K562 (cell line): ENCODE data around the gene TOR1B. TPM values are rescaled to one million over a fixed set of nuclear protein-coding genes. Genes with fewer than 3 reads are reported as not detected.

Source experiments
- ATAC-seq: fragments of 200-7000 bp; cut with Tn5 transposase; 3 replicates; pipeline ENCODE4 v1.9.1; 2020; ENCODE audit warnings: moderate library complexity
- BruUV-seq: library from RNA; stranded (reverse); fragments of 400-500 nt; replicated peaks from 2 replicates; lab custom pipeline; 2021; lab: Mats Ljungman, UMichigan
- CTCF ChIA-PET: fragments of 300-600 bp; formaldehyde crosslinking; extraction: SDS; loops from one replicate; lab custom pipeline; 2021; ENCODE audit warnings: low intra/inter-chr PET ratio; lab: Yijun Ruan, JAX
- POLR2A ChIA-PET: fragments of 300-600, 350-650 bp; sonication (Branson Sonifier 250); formaldehyde crosslinking; extraction: SDS; loops from one replicate; lab custom pipeline; 2021; ENCODE audit warnings: antibody characterized with exemption, inconsistent platforms; lab: Yijun Ruan, JAX
- DNase-seq, 4 experiments: peaks; one replicate each; pipeline versions ENCODE4 v3.0.0 to v3.0.0-alpha.2; 2011 to 2018; ENCODE audit warnings: low spot score in 3 of 4, mixed read lengths in 3 of 4; ENCODE audit errors: extremely low read depth in 1 of 4
- FAIRE-seq: peaks from 2 replicates; lab custom pipeline; 2011; peaks lifted over from hg19 to GRCh38; lab: Jason Lieb, UNC
- H2AFZ ChIP-seq: 2 replicates; pipeline ENCODE4 v1.6.0; 2011; ENCODE audit warnings: low read depth, low read length, control low read depth, inconsistent platforms
- H3K27ac ChIP-seq: fragments of 200-600 bp; 3 replicates; pipeline ENCODE4 v1.8.0; 2011; ENCODE audit warnings: low read depth, mild to moderate bottlenecking, control low read depth, inconsistent platforms, low read length, moderate library complexity, mixed read lengths; ENCODE audit errors: extremely low read depth
- H3K27me3 ChIP-seq, 2 experiments: fragments of 300-600 bp in 1 of 2; 2 replicates in 1 of 2; 3 replicates in 1 of 2; pipeline versions ENCODE4 v1.6.0 to v1.8.0; 2011; ENCODE audit warnings: inconsistent platforms in 2 of 2, low read length in 2 of 2, mild to moderate bottlenecking in 1 of 2, mixed read lengths in 1 of 2, moderate library complexity in 1 of 2; ENCODE audit not compliant: control insufficient read depth in 2 of 2, insufficient read depth in 2 of 2
- H3K36me3 ChIP-seq: fragments of 300-600 bp; 3 replicates; pipeline ENCODE4 v1.8.0; 2011; ENCODE audit warnings: mild to moderate bottlenecking, low read length, inconsistent platforms; ENCODE audit not compliant: control insufficient read depth, insufficient read depth
- H3K4me1 ChIP-seq, 2 experiments: fragments of 200-600 bp in 1 of 2; replicated peaks in 1 of 2; 2 replicates in 1 of 2; 3 replicates in 1 of 2; pipeline versions ENCODE4 v1.5.1 to v1.8.0; 2011; ENCODE audit warnings: inconsistent platforms in 2 of 2, low read length in 2 of 2, mild to moderate bottlenecking in 1 of 2, mixed read lengths in 1 of 2, moderate library complexity in 1 of 2; ENCODE audit not compliant: control insufficient read depth in 2 of 2, insufficient read depth in 2 of 2
- H3K4me2 ChIP-seq: 2 replicates; pipeline ENCODE4 v1.6.1; 2011; ENCODE audit warnings: low read length, control low read depth, inconsistent platforms, mixed read lengths; ENCODE audit not compliant: insufficient read depth
- H3K4me3 ChIP-seq: fragments of 200-600 bp; sonication (generic), shearing (Covaris generic); 2 replicates; pipeline ENCODE4 v1.5.1; 2016; ENCODE audit warnings: control low read depth, inconsistent platforms
- H3K79me2 ChIP-seq: fragments of 200-600 bp; 3 replicates; pipeline ENCODE4 v1.8.0; 2011; ENCODE audit warnings: low read length, inconsistent platforms; ENCODE audit not compliant: control insufficient read depth, insufficient read depth
- H3K9ac ChIP-seq, 2 experiments: 2 replicates each; pipeline versions ENCODE4 v1.6.0 to v1.6.1; 2011; ENCODE audit warnings: low read depth in 2 of 2, low read length in 2 of 2, control low read depth in 1 of 2, inconsistent platforms in 1 of 2, mild to moderate bottlenecking in 1 of 2, mixed read lengths in 1 of 2; ENCODE audit not compliant: insufficient read depth in 1 of 2
- H3K9me1 ChIP-seq: one replicate; pipeline ENCODE4 v1.6.0; 2011; ENCODE audit warnings: inconsistent platforms, mild to moderate bottlenecking, low read length, moderate library complexity; ENCODE audit not compliant: control insufficient read depth, insufficient read depth
- H3K9me3 ChIP-seq: replicated peaks from 2 replicates; pipeline ENCODE4 v1.5.1; 2011; ENCODE audit warnings: low read depth, low read length, inconsistent platforms; ENCODE audit not compliant: control insufficient read depth, insufficient read depth
- H4K20me1 ChIP-seq: replicated peaks from 2 replicates; pipeline ENCODE4 v1.6.1; 2011; ENCODE audit warnings: low read length, inconsistent platforms, mixed read lengths; ENCODE audit not compliant: control insufficient read depth, insufficient read depth
- CBFB ChIP-seq: sonication (generic); formaldehyde crosslinking; IDR thresholded peaks from 2 replicates; pipeline ENCODE4 v1.4.0; 2020; ENCODE audit warnings: mild to moderate bottlenecking, missing genetic modification reagents
- ERF ChIP-seq: fragments of 450-650 bp; formaldehyde crosslinking; IDR thresholded peaks from 2 replicates; pipeline ENCODE4 v1.4.0; 2020; ENCODE audit warnings: mild to moderate bottlenecking, mixed read lengths
- HNRNPLL ChIP-seq: fragments of 200-400 bp; formaldehyde crosslinking; IDR thresholded peaks from 2 replicates; pipeline ENCODE4 v1.6.1; 2017; ENCODE audit warnings: low read length, low read depth, mild to moderate bottlenecking; ENCODE audit not compliant: poor library complexity, severe bottlenecking
- HSF4 ChIP-seq: fragments of 250-450 bp; sonication (Bioruptor Pico); IDR thresholded peaks from 2 replicates; pipeline ENCODE4 v2.1.2; 2022; ENCODE audit warnings: mild to moderate bottlenecking, moderate library complexity, borderline replicate concordance
- MIER1 ChIP-seq: fragments of 450-650 bp; IDR thresholded peaks from 2 replicates; pipeline ENCODE4 v1.6.1; 2016; ENCODE audit warnings: antibody characterized with exemption, mild to moderate bottlenecking, low read depth
- MYC ChIP-seq, 2 experiments: fragments of 250-450 bp in 1 of 2; sonication (Bioruptor Pico) in 1 of 2; IDR thresholded peaks; 2 replicates each; pipeline versions ENCODE4 v1.5.1 to v1.6.1; 2012 to 2021; ENCODE audit warnings: low read depth in 2 of 2, borderline replicate concordance in 1 of 2, improper control_type of control experiment in 1 of 2, low read length in 1 of 2, mild to moderate bottlenecking in 1 of 2, moderate library complexity in 1 of 2
- NBN ChIP-seq: fragments of 450-650 bp; IDR thresholded peaks from 2 replicates; pipeline ENCODE4 v1.6.1; 2016; ENCODE audit warnings: low read depth, mild to moderate bottlenecking
- NFRKB ChIP-seq: fragments of 450-650 bp; IDR thresholded peaks from 2 replicates; pipeline ENCODE4 v1.6.1; 2016; ENCODE audit warnings: low read depth
- PURB ChIP-seq: sonication (generic); formaldehyde crosslinking; IDR thresholded peaks from 2 replicates; pipeline ENCODE4 v1.9.0; 2021; ENCODE audit warnings: low read depth, mild to moderate bottlenecking, missing genetic modification reagents
- STAG1 ChIP-seq: sonication (generic); formaldehyde crosslinking; IDR thresholded peaks from 2 replicates; pipeline ENCODE4 v1.5.0; 2020; ENCODE audit warnings: missing genetic modification reagents, borderline replicate concordance
- TRIM28 ChIP-seq: fragments of 450-650 bp; IDR thresholded peaks from 2 replicates; pipeline ENCODE4 v1.6.1; 2017
- ZBTB7A ChIP-seq: IDR thresholded peaks from 2 replicates; pipeline ENCODE4 v1.6.1; 2011; ENCODE audit warnings: low read depth, mild to moderate bottlenecking, low read length, moderate library complexity, borderline replicate concordance; ENCODE audit not compliant: control insufficient read depth
- WGBS: fragments of 100-300 bp; shearing (Covaris generic); methylation state at CpG from one replicate; pipeline ENCODE4 v1.1.6; 2016; ENCODE audit warnings: low coverage, mixed read lengths; ENCODE audit not compliant: insufficient coverage; ENCODE audit errors: missing lambda C conversion rate; 5-methylcytosine and 5-hydroxymethylcytosine counted together
- in situ Hi-C: fragments of 300-500 bp; cut with MboI; formaldehyde crosslinking; loops from 4 replicates; pipeline ENCODE4 v1.15.0; 2018; ENCODE audit warnings: inconsistent platforms, mixed read lengths
- intact Hi-C: fragments of 100-400 bp; cut with micrococcal nuclease; formaldehyde crosslinking; loops from 2 replicates; pipeline ENCODE4 v1.14.2; 2022
- polyA plus RNA-seq, 8 experiments: library from polyadenylated mRNA; depleted of rRNA in 4 of 8; stranded (reverse) in 5 of 8; unstranded in 3 of 8; fragments of >200 nt; fragmentation: Nextera tagmentation in 2 of 8; fragmentation: Illumina TruSeq in 1 of 8; extraction: Ambion mirVana in 2 of 8; extraction: Trizol in 1 of 8; gene quantifications; 2 replicates each; pipeline versions ENCODE4 v1.2.1 to v1.2.3, GENCODE V29; 2011 to 2014; ENCODE audit warnings: inconsistent platforms in 1 of 8, missing spikeins in 1 of 8
- total RNA-seq, 7 experiments: library from RNA; depleted of rRNA in 6 of 7; stranded (reverse); fragments of >200 nt in 6 of 7; fragmentation: Illumina TruSeq in 2 of 7; extraction: Trizol in 2 of 7; gene quantifications; 2 replicates each; pipeline versions ENCODE4 v1.2.1 to v1.2.3, GENCODE V29; 2011 to 2021; ENCODE audit warnings: low replicate concordance in 1 of 7
- TF ChIP-seq, protein P1 (sequence below): fragments of 250-450 bp; sonication (Bioruptor Pico); IDR thresholded peaks from 2 replicates; pipeline ENCODE4 v1.8.0; 2022; ENCODE audit warnings: inconsistent platforms, mild to moderate bottlenecking, moderate library complexity, borderline replicate concordance
- TF ChIP-seq, protein P2 (sequence below): fragments of 250-450 bp; sonication (Bioruptor Pico); IDR thresholded peaks from 2 replicates; pipeline ENCODE4 v1.9.0; 2021; ENCODE audit warnings: mild to moderate bottlenecking
- TF ChIP-seq, protein P3 (sequence below): fragments of 450-650 bp; formaldehyde crosslinking; IDR thresholded peaks from 2 replicates; pipeline ENCODE4 v1.4.0; 2020; ENCODE audit warnings: mild to moderate bottlenecking, moderate library complexity

The TOR1B gene
- total and polyA plus RNA-seq, 9 of the 15 experiments (the other 6 are each of a cell fraction or from before 2014, with no cell fraction given) = 4.2 to 36.5 (median 24.6) TPM

DNA sequence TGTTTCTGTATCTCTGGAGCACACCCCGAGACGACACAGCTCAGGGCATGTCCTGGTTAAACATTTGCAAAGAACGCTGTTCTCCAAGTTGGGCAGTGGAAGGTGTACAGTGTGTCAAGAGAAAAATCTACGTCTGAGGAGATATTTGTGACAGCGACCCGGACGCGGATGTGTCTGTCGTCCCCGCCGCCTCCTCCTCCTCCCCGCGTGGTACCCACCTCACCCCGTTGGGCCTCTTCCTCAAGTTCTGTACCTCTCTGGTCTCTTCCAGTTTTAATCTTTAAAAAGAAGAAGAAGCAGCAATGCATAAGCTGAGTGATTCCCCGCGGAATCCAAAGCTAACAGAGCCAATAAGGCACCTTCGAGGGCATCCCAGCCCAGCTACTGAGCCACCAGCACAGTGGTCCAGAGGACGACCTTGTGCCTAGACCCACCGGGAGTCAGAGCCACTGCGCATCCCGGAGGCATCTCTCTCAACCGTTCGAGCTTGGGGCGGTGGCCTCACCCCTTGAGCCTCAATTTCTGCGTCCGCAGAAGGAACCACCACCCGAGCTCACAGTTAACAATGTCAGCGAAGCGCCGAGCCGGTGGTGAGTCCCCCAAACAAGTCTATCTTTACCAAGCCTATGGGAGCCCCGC, 31.6 kb downstream of the TOR1B start:
- intact Hi-C loops (loop anchor here (1.0 to 2.0 kb wide), 3 partner anchors 10 to 50 kb away; partner anchors contain the start of gene TOR1A), in situ Hi-C loops (no loop called here)
- no peak for FAIRE-seq
- Histone ChIP-seq H3K4me2 (peak overlapping the region; percentile 98), H3K9ac (peak overlapping the region; percentile 88 to 97), H3K4me1 (peaks cover 39 to 45% of the 10 kb centered on the region in 2 experiments), H3K4me3 (peak overlapping the region; percentile 90), H3K9me1 (peaks cover 9% of the 10 kb centered on the region), H3K79me2 (peaks cover 63% of the 10 kb centered on the region), H3K27ac (peak overlapping the region; percentile 78), H3K9me3 (no peaks in the 10 kb centered on the region), H3K36me3 (peaks cover 60% of the 10 kb centered on the region), H2AFZ (peak overlapping the region; percentile 90), H4K20me1 (no peaks in the 10 kb centered on the region), H3K27me3 (no peaks in the 10 kb centered on the region)
- CTCF ChIA-PET = no interaction called here
- TSS peak; percentile 67 for BruUV-seq
- ATAC-seq = peak; percentile 7
- DNase-seq = peak in 1 of 4 experiments; percentile 53
- POLR2A ChIA-PET = interaction anchor here (0.6 to 5.5 kb wide), 12 partner anchors 8 to 451 kb away, joined by 3 to 39 read pairs (median 4); no protein-coding TSS in a partner anchor
- under 1% methylated on average over 32 of the region's 32 CpGs for WGBS
- TF ChIP-seq NFRKB (0 out of 2 replicates have a peak, but pooled peaks have one; percentile 20), MYC (IDR thresholded peaks at IDR 0.05; ENCODE audit: low read depth, low read length) (no peak), MYC (CRISPR knock-in tag; IDR thresholded peaks at IDR 0.05; ENCODE audit: borderline replicate concordance, low read depth) (peak; percentile 90; the same call in 1 of the 2 replicates), HSF4 (no peak), PURB (CRISPR knock-in tag) (no peak), TRIM28 (0 out of 2 replicates have a peak, but pooled peaks have one; percentile 20), ZBTB7A (no peak), MIER1 (0 out of 2 replicates have a peak, but pooled peaks have one; percentile 19), STAG1 (CRISPR knock-in tag) (no peak), HNRNPLL (peak; percentile 32), ERF (peak; percentile 83), NBN (0 out of 2 replicates have a peak, but pooled peaks have one; percentile 52), CBFB (CRISPR knock-in tag) (no peak)
- TF ChIP-seq, protein P1, sequence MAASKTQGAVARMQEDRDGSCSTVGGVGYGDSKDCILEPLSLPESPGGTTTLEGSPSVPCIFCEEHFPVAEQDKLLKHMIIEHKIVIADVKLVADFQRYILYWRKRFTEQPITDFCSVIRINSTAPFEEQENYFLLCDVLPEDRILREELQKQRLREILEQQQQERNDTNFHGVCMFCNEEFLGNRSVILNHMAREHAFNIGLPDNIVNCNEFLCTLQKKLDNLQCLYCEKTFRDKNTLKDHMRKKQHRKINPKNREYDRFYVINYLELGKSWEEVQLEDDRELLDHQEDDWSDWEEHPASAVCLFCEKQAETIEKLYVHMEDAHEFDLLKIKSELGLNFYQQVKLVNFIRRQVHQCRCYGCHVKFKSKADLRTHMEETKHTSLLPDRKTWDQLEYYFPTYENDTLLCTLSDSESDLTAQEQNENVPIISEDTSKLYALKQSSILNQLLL = no peak
- TF ChIP-seq, protein P2, sequence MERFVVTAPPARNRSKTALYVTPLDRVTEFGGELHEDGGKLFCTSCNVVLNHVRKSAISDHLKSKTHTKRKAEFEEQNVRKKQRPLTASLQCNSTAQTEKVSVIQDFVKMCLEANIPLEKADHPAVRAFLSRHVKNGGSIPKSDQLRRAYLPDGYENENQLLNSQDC (CRISPR knock-in tag) = 0 out of 2 replicates have a peak, but pooled peaks have one; percentile 75
- TF ChIP-seq, protein P3, sequence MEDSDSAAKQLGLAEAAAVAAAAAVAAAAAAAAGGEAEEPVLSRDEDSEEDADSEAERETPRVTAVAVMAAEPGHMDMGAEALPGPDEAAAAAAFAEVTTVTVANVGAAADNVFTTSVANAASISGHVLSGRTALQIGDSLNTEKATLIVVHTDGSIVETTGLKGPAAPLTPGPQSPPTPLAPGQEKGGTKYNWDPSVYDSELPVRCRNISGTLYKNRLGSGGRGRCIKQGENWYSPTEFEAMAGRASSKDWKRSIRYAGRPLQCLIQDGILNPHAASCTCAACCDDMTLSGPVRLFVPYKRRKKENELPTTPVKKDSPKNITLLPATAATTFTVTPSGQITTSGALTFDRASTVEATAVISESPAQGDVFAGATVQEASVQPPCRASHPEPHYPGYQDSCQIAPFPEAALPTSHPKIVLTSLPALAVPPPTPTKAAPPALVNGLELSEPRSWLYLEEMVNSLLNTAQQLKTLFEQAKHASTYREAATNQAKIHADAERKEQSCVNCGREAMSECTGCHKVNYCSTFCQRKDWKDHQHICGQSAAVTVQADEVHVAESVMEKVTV = 0 out of 2 replicates have a peak, but pooled peaks have one; percentile 35
